ENCODE results near the gene CPLANE2.
"Not testable (repeated sequence)": the region's sequence is repeated elsewhere in the genome, so short reads cannot be mapped to it uniquely, and the experiment has no call there.

GRCh38 chr1:16257556-16257955, 20.6 kb upstream of the CPLANE2 start:
- not testable (repeated sequence) for TF ChIP-seq CTCF (conservative IDR thresholded peaks at IDR 0.05); ZFX (IDR thresholded peaks at IDR 0.05)
